HG02798 (cell line): Measurements from ENCODE around the gene SIT1.

ENCODE experiments used
- ATAC-seq: cut with Tn5 transposase; IDR thresholded peaks from one replicate; pipeline ENCODE4 v1.9.1; 2021; ENCODE audit warnings: mild to moderate bottlenecking; ENCODE audit not compliant: unreplicated experiment, poor library complexity

Gene SIT1

DNA sequence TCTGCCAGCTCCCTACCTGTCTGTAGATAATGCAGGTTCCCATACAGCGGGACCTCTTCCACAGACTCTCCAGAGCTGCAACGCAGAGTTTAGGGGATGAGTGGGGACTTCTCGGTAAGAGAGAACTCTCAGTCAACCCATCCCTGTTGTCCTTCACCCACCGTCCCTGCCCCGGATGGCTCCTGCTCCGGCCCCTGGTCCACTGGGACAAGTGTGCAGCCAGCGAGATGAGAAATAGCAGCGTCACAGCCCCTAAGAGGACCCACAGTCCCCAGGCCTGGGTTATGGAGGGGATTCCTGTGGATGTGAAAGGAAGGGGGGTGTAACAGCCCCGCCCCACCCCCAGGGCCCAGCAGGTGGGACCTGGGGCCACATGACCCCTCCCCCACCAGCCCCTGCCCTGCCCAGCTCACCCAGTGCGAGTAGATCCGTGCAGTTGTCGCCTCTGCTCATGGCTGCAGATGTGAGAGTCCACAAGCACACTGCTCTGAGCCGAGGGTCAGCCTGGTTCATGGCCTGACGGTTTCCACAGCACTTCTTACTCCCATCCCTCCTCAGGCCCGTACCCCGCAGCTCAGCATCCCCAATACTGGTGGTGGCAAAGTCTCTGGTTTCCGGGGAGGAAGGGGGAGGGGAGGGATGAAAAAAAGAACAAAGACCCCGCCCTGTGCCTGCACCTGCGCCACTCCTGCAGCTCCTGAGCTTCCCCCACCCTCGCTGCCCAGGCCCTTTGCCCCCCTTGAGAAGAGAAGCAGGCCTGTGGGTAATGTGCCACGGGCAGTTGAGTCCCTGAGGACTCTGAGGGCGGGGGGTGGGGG lies at the start of gene SIT1:
Gene SIT1, minus strand, starts transcription at position 591 of the 818 bp plus-strand sequence. Its CDS starts 78 bp downstream, at position 513.
- no peak for ATAC-seq

- ATAC-seq = no peak
These were observed 49.3 kb upstream of the SIT1 start for GRCh38 chr9:35700031-35700430.

GRCh38 chr9:35698231-35698630 lies 47.5 kb upstream of the SIT1 start:
- no peak for ATAC-seq

DNA sequence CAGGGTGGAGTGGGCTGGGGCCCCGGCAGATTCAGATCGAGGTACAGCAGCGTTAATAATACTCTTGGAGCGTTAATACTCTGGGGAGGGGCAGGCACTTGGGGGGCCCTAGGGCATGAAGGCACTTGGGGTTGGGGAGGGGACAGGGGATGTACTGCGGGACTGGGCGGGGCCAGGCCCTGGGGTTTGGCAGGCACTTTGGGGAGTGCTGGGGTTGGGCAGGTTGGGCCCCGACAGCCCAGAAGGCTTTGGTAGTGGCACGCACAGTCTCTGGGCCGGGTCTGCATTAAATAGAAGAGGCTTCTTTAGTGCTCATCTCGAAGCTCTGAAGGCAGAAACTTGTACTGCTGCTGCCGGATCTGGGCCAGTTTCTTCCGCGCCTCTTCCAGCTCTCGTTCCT lies 46.8 kb upstream of the SIT1 start:
- ATAC-seq = no peak

DNA sequence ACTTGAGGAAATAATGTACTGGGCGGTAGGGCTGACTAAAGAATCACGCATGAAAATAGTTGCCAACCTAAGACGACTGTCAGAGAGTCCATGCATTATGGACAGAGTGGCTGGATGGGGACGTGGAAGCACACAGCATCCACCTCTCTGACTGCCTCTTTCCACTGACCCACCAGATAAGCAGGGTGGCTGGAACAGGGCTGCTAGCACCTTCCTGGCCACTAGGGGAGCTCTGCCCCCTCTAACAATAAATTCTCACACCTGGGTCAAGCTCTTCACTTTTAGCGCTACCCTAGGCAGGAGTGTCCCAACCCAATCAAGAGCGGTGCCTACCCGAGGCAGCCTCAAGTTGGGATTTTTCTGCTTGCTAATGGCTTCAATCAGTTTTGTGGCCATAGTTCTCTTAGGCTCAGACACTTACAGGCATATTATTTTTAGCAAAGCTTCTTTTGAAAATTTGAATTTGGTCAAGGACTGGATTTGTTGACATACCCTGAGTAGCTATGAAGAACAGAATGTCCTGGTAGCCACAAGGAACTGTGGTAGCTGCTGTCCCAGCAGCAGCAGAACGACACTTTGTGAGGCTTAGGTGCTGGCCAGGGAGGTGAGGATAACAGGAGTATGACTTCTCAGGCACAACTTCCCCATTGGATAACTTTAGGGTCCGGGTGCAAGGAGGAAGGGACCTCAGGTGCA lies 45.9 kb upstream of the SIT1 start:
- peak; percentile 80 for ATAC-seq

DNA sequence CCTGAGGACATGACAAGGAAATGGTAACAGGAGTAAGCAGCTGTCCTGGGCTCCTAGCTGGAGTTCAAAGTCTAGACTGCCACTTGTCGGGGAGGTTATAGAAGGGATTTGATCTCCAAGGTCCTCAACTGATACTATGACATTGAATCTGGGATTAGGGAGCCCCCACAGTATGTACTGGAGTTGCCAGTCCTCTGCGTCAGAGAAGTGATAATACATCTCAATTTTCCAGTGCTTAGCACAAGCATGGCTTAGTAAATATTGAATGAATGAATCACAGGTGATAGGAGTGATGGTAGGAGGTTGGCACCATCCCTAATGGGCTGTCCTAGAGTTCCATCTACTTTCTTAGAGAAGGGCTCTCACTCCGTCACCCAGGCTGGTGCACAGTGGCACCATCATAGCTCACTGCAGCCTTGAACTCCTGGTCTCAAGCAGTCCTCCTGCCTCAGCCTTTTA lies 45.2 kb upstream of the SIT1 start:
- no peak for ATAC-seq

DNA sequence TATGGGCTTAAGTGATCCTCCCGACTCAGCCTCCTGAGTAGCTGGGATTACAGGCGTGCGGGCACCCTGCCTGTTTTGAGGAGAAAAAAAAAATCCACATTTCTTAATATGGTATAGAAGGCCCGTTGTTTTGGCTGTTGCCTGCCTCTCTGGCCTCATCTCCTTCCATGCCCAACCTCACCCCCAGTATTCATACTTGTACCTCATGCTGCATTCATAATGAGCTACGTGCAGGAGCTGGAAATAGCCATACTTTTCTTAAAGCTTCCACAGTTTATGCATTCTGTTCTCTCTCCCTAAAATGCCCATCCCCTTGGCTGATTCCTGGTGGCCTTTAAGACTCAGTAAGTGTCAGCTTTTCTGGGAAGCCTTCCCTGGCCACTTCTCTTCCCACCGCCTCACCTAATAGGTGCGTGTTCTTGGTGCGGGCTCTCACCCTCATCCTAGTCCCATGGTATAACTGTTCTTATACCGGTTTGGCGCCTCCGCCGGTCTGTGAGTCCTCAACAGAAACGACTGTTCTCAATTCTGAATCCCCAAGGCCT lies 41.1 kb upstream of the SIT1 start:
- no peak for ATAC-seq

GRCh38 chr9:35691334-35691650 lies 40.6 kb upstream of the SIT1 start:
- ATAC-seq = no peak

DNA sequence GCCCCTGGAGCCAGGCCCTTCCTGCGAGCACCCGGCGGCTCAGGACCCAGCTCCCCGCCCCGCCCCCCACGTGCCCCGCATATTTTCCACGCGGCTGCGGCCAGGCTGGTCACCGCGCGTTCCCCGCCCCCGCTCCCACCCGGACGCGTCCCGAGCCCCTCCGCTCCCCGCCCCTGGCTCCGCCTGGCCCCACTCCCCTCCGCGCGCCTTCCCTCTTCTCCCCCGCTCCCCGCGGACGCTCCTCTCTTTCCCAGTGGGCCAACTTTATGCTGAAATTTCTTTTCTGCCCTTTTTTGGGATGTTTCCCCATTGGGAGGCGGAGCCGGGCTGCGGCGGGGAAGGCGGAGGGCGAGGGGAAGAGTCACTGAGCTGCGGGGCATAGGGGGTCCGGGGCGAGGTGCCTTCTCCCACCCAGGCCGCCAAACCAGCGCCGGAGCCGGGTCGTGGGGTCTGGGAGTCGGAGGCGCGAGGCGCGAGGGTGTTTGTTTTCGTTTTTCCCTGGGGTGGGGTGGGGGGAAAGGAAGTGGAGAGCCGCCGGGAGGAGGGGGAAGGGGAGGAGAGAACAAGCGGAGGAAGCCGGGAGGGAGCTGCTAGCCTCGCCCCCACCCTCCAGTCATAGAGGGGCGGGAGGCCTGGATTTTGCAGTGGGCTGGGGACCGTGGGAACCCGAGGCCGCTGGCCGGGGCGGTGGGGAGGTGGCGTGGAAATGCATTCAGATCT lies 40.0 kb upstream of the SIT1 start:
- no peak for ATAC-seq

- ATAC-seq = no peak
These were observed 39.5 kb upstream of the SIT1 start for GRCh38 chr9:35690294-35690613.

- ATAC-seq = no peak
These were observed 39.0 kb upstream of the SIT1 start, which contains the start of gene TPM2 for GRCh38 chr9:35689542-35690293. Gene TPM2 (minus strand): TSS chr9:35689925. CDS start chr9:35689817, 108 bp downstream.

DNA sequence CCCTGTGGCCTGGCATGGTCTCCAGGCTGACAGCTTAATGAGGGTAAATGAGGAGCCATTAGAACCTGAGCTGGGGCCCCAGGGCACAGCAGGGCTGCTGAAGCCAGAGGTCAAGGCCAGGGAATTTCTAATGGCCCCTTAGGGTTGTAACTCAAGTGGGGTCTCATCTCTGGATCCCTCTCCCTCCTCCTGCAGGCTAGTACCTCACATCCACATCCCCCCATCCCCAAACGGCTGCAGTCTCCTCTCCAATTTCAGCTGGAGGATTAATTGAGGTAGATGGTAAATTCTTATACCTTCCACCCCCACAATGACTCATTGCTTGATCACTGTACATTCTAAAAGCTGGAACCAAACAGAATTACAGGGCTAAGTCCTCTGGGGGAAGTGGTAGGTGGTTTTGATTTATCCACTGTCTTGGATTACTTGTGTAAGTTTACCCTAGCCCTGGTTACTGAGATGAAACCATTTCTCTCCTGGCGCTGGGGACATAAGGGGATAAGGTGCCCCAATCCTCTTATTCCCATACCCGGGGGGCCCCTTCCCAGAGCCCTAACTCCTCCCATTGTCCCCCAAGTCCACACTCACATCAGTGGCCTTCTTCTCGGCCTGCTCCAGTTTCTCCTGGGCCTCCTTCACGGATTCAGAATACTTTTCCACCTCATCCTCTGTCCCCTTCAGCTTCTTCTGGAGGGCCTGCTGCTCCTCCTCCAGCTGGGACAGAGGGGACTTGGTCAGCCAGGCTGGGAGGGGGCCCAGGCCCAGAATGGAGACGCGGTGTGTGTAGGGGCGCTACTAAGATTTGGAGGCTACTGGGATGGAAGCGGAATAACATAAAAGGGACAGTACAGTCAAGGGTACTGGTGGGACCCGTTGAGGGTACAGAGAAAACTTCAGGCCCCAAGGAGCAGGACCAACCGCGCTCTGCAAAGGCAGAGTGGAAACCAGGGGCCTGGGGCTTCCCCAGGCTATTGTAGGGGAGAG lies 38.1 kb upstream of the SIT1 start:
- no peak for ATAC-seq

GRCh38 chr9:35687972-35688557 lies 37.3 kb upstream of the SIT1 start:
- no peak for ATAC-seq

DNA sequence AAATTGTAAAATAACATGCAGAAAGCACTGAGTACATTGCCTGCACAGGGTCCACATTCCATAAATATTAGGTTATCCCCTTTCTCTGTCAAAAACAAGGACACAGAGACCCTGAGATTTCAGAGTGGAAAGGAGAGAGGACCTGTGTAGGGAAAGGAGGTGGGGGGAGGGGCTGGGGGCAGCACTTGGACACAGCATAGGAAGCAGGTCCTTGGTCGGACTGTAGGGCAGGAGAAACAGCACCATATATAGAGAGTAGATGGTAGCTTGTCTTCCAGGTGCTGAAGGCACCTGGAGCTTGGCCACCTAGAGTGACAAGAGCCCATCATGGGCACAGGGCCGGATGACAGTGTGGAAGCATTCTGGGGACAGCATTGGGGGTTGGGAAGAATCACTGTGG lies 36.6 kb upstream of the SIT1 start:
- no peak for ATAC-seq

DNA sequence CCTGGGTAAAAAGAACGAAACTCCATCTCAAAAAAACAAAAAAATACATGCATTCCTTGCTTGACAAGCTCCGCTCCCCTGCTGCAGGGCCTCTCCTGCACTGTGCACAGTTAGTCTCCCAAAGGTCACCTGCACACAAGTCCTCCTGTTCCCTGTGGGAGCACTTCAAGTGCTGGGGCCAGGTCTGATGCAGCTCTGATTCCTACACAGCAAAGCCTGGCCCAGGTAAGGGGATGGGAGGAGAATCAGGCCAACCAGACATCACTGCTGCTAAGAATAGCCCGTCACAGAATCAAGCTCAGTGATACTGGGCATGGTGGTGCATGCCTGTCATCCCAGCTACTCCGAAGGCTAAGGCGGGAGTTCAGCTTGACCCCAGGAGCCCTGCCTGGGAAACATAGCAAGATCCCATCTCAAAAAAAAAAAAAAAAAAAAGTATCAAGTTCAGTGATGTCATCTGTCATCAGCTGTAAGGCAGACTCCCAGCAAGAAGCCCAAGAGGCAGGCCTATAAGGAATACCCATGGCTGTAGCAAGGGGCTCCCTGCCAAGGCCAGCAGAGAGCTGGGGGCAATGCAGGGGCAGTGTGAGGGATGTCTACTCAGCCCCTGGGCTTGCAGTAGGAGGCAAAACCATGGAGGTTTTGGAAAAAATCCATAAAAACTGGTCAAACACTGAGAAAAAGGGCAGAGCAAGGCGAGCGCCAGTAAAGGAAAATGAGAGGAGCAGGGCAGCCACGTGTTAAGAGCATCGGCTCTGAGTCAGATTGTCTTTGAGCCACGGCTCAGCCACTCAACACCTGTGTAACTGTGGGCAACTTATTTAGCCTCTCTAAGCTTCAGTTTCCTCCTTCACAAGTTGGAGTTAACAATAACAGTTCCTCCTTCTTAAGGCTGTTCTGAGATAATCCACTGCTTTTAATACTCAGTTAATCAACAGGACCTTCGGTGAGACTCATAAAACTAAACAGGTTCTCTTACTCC lies 35.8 kb upstream of the SIT1 start:
- peak; percentile 51 for ATAC-seq

DNA sequence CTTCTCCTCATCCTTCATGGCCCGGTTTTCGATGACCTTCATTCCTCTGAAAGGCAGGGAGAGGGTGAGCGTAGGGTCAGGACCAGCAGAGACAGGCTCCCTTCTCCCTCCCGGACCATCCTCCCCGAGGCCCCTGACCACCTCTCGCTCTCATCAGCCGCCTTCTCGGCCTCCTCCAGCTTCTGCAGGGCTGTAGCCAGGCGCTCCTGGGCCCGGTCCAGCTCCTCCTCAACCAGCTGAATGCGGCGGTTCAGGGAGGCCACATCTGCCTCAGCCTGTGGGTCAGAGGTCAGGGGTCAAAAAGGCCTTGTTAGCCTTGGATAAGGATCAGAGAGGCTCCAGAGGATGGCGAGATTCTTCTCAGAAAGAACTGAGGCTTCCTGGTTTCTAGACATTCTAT lies 34.8 kb upstream of the SIT1 start:
- ATAC-seq = no peak

DNA sequence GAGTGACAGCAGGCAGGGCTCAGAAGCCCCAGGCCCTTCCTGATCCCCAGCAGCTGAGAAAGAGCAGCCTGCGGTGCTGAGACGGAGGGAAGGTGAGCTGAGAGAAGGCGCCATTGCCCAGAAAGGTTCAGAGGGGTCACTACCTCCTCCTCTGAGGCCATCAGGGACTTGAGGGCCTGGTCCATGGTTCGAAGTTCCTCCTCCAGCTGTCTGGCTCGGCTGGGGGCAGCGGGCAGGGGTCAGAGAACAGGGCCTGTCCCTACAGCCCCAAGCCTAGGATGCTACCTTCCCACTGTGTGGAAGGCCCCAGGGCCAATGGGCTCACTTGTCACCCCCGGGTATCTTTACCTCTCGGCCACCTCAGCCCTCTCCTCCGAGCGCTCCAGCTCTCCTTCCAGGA lies 34.2 kb upstream of the SIT1 start:
- ATAC-seq = no peak

DNA sequence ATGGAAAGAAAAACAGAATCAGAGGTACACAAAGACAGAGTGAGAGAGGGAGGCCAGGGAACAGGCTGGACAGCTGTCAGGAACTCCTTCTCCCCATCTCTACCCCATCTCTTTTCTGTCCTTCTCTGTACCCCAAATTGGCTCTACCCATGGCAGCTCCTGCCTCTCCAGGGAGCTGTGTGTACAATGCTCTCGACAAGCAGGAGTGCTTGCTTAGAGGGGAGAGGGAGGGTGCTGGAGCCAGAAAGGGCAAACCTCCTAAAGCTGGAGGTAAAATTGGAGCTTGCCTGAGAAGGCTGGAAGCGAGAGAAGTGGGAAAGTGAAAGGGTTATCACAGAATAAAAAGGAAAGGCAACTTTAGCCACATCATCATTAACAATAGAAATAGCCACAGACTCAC lies 32.6 kb upstream of the SIT1 start:
- no peak for ATAC-seq
